HCT116 (cell line): Measurements from ENCODE around the gene MMEL1. TPM values are rescaled to one million over a fixed set of nuclear protein-coding genes. Genes with fewer than 3 reads are reported as not detected.

Source experiments
- ATAC-seq: fragments of 200-7000 bp; cut with Tn5 transposase; 2 replicates; pipeline ENCODE4 v1.9.1; 2020; ENCODE audit warnings: mild to moderate bottlenecking, moderate library complexity
- BruUV-seq: library from RNA; stranded (reverse); fragments of 400-500 nt; replicated peaks from 2 replicates; lab custom pipeline; 2021; lab: Mats Ljungman, UMichigan
- CTCF ChIA-PET: fragments of 300-600 bp; sonication (Branson Sonifier 250); formaldehyde crosslinking; loops from one replicate; lab custom pipeline; 2021; ENCODE audit warnings: antibody characterized with exemption; lab: Charles Lee
- POLR2A ChIA-PET: fragments of 300-600, 350-600 bp; sonication (Branson Sonifier 250); formaldehyde crosslinking; loops from one replicate; lab custom pipeline; 2021; ENCODE audit warnings: antibody characterized with exemption; lab: Charles Lee
- RAD21 ChIA-PET, 2 experiments: fragments of 300-600 bp; sonication (Branson Sonifier 250); formaldehyde crosslinking; loops; one replicate each; lab custom pipeline; 2023; ENCODE audit warnings: low total read pairs in 2 of 2; ENCODE audit not compliant: uncharacterized antibody in 2 of 2, unreplicated experiment in 2 of 2, low non-redundant PET in 1 of 2; lab: Charles Lee
- DNase-seq: peaks from one replicate; pipeline ENCODE4 v3.0.0-alpha.2; 2010; ENCODE audit warnings: low read depth, low spot score
- H2AFZ ChIP-seq: fragments of 200-600 bp; shearing (Covaris generic), sonication (generic); 2 replicates; pipeline ENCODE4 v1.6.1; 2017; ENCODE audit warnings: low read depth, mixed run types, mixed read lengths, antibody characterized with exemption, low read length; ENCODE audit not compliant: poor library complexity, severe bottlenecking
- H3K27ac ChIP-seq: 2 replicates; pipeline ENCODE4 v1.5.1; 2012; ENCODE audit warnings: low read depth, low read length
- H3K27me3 ChIP-seq: fragments of 200-600 bp; sonication (generic); 2 replicates; pipeline ENCODE4 v1.6.1; 2016; ENCODE audit warnings: mixed run types, low read length, mixed read lengths; ENCODE audit not compliant: insufficient read depth
- H3K36me3 ChIP-seq, 2 experiments: fragments of 200-500 bp in 1 of 2; fragments of 200-600 bp in 1 of 2; sonication (Bioruptor generic) in 1 of 2; sonication (generic) in 1 of 2; 2 replicates each; pipeline versions ENCODE4 v1.5.1 to v1.6.1; 2014 to 2016; ENCODE audit warnings: low read length in 2 of 2, inconsistent platforms in 1 of 2, mixed read lengths in 1 of 2, mixed run types in 1 of 2; ENCODE audit not compliant: insufficient read depth in 2 of 2, control insufficient read depth in 1 of 2
- H3K4me1 ChIP-seq, 2 experiments: fragments of 200-600 bp in 1 of 2; sonication (generic) in 1 of 2; 2 replicates each; pipeline versions ENCODE4 v1.5.1 to v1.6.1; 2012 to 2017; ENCODE audit warnings: low read length in 2 of 2, inconsistent platforms in 1 of 2, mild to moderate bottlenecking in 1 of 2, mixed read lengths in 1 of 2, mixed run types in 1 of 2, moderate library complexity in 1 of 2; ENCODE audit not compliant: insufficient read depth in 2 of 2, control insufficient read depth in 1 of 2
- H3K4me2 ChIP-seq: fragments of 200-600 bp; sonication (generic); 2 replicates; pipeline ENCODE4 v1.6.1; 2017; ENCODE audit warnings: mixed run types, low read length, mixed read lengths
- H3K4me3 ChIP-seq, 2 experiments: fragments of 200-600 bp in 1 of 2; sonication (generic) in 1 of 2; replicated peaks in 1 of 2; 2 replicates each; pipeline ENCODE4 v1.5.1; 2011 to 2016; ENCODE audit warnings: low read length in 2 of 2, control low read depth in 1 of 2, low read depth in 1 of 2, mild to moderate bottlenecking in 1 of 2, mixed read lengths in 1 of 2, mixed run types in 1 of 2
- H3K79me2 ChIP-seq: fragments of 200-600 bp; sonication (generic); 2 replicates; pipeline ENCODE4 v1.6.1; 2017; ENCODE audit warnings: mild to moderate bottlenecking, mixed run types, low read length, moderate library complexity, mixed read lengths; ENCODE audit not compliant: insufficient read depth
- H3K9ac ChIP-seq: fragments of 200-600 bp; sonication (generic); 2 replicates; pipeline ENCODE4 v1.6.1; 2016; ENCODE audit warnings: low read length, mixed read lengths
- H3K9me2 ChIP-seq: fragments of 200-600 bp; sonication (generic), shearing (Covaris generic); 2 replicates; pipeline ENCODE4 v1.6.1; 2017; ENCODE audit warnings: mixed run types, mild to moderate bottlenecking, moderate library complexity; ENCODE audit not compliant: insufficient read depth
- H3K9me3 ChIP-seq, 2 experiments: fragments of 200-500 bp in 1 of 2; fragments of 200-600 bp in 1 of 2; sonication (Bioruptor generic) in 1 of 2; sonication (generic) in 1 of 2; 2 replicates each; pipeline ENCODE4 v1.6.1; 2014 to 2017; ENCODE audit warnings: low read length in 2 of 2, mixed read lengths in 2 of 2, inconsistent platforms in 1 of 2, low read depth in 1 of 2, mild to moderate bottlenecking in 1 of 2, mixed run types in 1 of 2, moderate library complexity in 1 of 2; ENCODE audit not compliant: control insufficient read depth in 1 of 2, insufficient read depth in 1 of 2
- H4K20me1 ChIP-seq: fragments of 200-600 bp; sonication (generic), shearing (Covaris generic); 2 replicates; pipeline ENCODE4 v1.6.1; 2017; ENCODE audit warnings: mixed run types, mild to moderate bottlenecking, moderate library complexity; ENCODE audit not compliant: insufficient read depth
- EGR1 ChIP-seq: IDR thresholded peaks from 2 replicates; pipeline ENCODE4 v1.6.1; 2012; ENCODE audit warnings: low read depth
- ELF1 ChIP-seq: IDR thresholded peaks from 2 replicates; pipeline ENCODE4 v1.6.1; 2012; ENCODE audit warnings: low read depth, borderline replicate concordance
- EZH2 ChIP-seq: fragments of 200-600 bp; sonication (generic); IDR thresholded peaks from 2 replicates; pipeline ENCODE4 v1.6.1; 2017; ENCODE audit warnings: antibody characterized with exemption, mixed run types
- EZH2phosphoT487 ChIP-seq: fragments of 200-600 bp; IDR thresholded peaks from 2 replicates; pipeline ENCODE4 v1.6.1; 2018; ENCODE audit warnings: antibody characterized with exemption, borderline replicate concordance
- POLR2A ChIP-seq: IDR thresholded peaks from 2 replicates; pipeline ENCODE4 v1.7.0; 2011; ENCODE audit warnings: borderline replicate concordance; ENCODE audit not compliant: insufficient read depth, insufficient read length; ENCODE audit errors: extremely low read depth
- RAD21 ChIP-seq: IDR thresholded peaks from 2 replicates; pipeline ENCODE4 v1.6.1; 2012; ENCODE audit warnings: low read depth, mild to moderate bottlenecking
- SIN3A ChIP-seq: IDR thresholded peaks from 2 replicates; pipeline ENCODE4 v1.6.1; 2012; ENCODE audit warnings: low read depth
- intact Hi-C: fragments of 100-400 bp; cut with micrococcal nuclease; formaldehyde crosslinking; loops from 2 replicates; pipeline ENCODE4 v1.10.0; 2022
- total RNA-seq: library from RNA; stranded (reverse); gene quantifications from one replicate; pipeline ENCODE4 v1.2.1, GENCODE V29; 2021; ENCODE audit not compliant: unreplicated experiment
- TF ChIP-seq, protein P1 (sequence below): IDR thresholded peaks from 2 replicates; pipeline ENCODE4 v1.6.1; 2012
- TF ChIP-seq, protein P2 (sequence below): IDR thresholded peaks from 2 replicates; pipeline ENCODE4 v1.6.1; 2012
- TF ChIP-seq, protein P3 (sequence below), 3 experiments: fragments of 200-600 bp in 1 of 3; sonication (generic) in 1 of 3; IDR thresholded peaks in 2 of 3; conservative IDR thresholded peaks in 1 of 3; 2 replicates each; pipeline ENCODE4 v1.5.1; 2012 to 2017; ENCODE audit warnings: low read depth in 2 of 3, low read length in 2 of 3, antibody characterized with exemption in 1 of 3, borderline replicate concordance in 1 of 3, control low read depth in 1 of 3, mild to moderate bottlenecking in 1 of 3, mixed read lengths in 1 of 3, mixed run types in 1 of 3, moderate library complexity in 1 of 3; ENCODE audit not compliant: insufficient read depth in 1 of 3
- TF ChIP-seq, protein P4 (sequence below): IDR thresholded peaks from 2 replicates; pipeline ENCODE4 v1.6.1; 2011; ENCODE audit warnings: mild to moderate bottlenecking, low read length, moderate library complexity; ENCODE audit not compliant: insufficient replicate concordance; ENCODE audit errors: extremely low read depth

MMEL1 gene
- total RNA-seq, 1 experiment from 2014 or later, result 2.7 TPM

DNA sequence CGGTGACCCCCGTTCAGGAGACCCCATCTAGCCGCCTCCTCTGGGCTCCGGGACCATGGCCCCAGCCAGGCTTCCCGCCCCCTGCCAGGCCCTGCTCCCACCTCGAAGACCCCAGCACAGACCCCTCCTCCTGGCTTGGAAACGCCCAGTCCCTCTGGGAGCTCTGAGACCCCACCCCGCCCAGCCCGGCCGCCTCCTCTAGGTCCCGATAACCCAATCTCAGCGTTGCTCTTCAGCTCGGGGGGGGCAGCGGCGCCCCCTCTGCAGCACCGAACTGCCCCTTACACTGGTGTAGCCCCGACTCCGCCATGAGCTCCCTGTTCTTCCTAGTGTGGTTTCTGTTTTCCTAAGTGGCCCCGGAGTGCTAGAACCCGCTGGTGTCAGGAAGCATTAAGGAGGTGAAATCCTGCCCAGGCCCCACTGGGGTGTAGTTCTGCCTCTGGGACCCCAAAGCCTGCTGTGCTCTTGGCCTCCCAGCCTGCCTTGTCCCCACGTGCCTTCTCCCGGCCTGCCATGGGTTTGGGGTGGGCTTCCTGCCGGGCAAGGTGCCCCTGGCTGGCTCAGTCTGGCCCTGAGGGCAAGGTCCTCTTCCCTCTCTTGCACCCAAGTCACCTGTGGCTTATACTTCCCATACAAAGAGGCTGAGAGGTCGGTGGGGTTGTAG, 10.7 kb upstream of the MMEL1 start:
- ChIA-PET RAD21 (no interaction called here), POLR2A (no interaction called here), CTCF (no interaction called here)
- no peaks in the 10 kb centered on the region for H3K36me3 ChIP-seq
- peaks cover 6 to 28% of the 10 kb centered on the region in 2 experiments; a peak in 3 of 4 replicates for H3K4me1 ChIP-seq
- no peak overlapping the region for H3K27ac ChIP-seq
- peak overlapping the region; percentile 92; the same call in 1 of the 2 replicates for H3K9ac ChIP-seq
- peaks cover 13% of the 10 kb centered on the region; the same call in 1 of the 2 replicates for H3K79me2 ChIP-seq
- DNase-seq, result no peak
- peak overlapping the region; percentile 99 for H3K4me2 ChIP-seq
- no peak for TF ChIP-seq ELF1
- no peak for TF ChIP-seq SIN3A
- no peak for TF ChIP-seq RAD21
- TF ChIP-seq EZH2, result no peak
- TF ChIP-seq, protein P1, sequence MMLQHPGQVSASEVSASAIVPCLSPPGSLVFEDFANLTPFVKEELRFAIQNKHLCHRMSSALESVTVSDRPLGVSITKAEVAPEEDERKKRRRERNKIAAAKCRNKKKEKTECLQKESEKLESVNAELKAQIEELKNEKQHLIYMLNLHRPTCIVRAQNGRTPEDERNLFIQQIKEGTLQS, result no peak
- no peak for TF ChIP-seq EGR1
- TF ChIP-seq, protein P2, sequence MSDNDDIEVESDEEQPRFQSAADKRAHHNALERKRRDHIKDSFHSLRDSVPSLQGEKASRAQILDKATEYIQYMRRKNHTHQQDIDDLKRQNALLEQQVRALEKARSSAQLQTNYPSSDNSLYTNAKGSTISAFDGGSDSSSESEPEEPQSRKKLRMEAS, result no peak
- TF ChIP-seq, protein P3, sequence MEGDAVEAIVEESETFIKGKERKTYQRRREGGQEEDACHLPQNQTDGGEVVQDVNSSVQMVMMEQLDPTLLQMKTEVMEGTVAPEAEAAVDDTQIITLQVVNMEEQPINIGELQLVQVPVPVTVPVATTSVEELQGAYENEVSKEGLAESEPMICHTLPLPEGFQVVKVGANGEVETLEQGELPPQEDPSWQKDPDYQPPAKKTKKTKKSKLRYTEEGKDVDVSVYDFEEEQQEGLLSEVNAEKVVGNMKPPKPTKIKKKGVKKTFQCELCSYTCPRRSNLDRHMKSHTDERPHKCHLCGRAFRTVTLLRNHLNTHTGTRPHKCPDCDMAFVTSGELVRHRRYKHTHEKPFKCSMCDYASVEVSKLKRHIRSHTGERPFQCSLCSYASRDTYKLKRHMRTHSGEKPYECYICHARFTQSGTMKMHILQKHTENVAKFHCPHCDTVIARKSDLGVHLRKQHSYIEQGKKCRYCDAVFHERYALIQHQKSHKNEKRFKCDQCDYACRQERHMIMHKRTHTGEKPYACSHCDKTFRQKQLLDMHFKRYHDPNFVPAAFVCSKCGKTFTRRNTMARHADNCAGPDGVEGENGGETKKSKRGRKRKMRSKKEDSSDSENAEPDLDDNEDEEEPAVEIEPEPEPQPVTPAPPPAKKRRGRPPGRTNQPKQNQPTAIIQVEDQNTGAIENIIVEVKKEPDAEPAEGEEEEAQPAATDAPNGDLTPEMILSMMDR (IDR thresholded peaks at IDR 0.05 in 2 of 3, conservative IDR thresholded peaks at IDR 0.05 in 1 of 3; ENCODE audit: borderline replicate concordance in 1 of 3, insufficient read depth in 1 of 3, low read depth in 2 of 3, low read length in 2 of 3), result no peak
- no peak for TF ChIP-seq POLR2A
- TF ChIP-seq, protein P4, sequence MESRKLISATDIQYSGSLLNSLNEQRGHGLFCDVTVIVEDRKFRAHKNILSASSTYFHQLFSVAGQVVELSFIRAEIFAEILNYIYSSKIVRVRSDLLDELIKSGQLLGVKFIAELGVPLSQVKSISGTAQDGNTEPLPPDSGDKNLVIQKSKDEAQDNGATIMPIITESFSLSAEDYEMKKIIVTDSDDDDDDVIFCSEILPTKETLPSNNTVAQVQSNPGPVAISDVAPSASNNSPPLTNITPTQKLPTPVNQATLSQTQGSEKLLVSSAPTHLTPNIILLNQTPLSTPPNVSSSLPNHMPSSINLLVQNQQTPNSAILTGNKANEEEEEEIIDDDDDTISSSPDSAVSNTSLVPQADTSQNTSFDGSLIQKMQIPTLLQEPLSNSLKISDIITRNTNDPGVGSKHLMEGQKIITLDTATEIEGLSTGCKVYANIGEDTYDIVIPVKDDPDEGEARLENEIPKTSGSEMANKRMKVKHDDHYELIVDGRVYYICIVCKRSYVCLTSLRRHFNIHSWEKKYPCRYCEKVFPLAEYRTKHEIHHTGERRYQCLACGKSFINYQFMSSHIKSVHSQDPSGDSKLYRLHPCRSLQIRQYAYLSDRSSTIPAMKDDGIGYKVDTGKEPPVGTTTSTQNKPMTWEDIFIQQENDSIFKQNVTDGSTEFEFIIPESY, result no peak
- no peak for TF ChIP-seq EZH2phosphoT487
- H3K9me3 ChIP-seq, result peaks cover 6 to 7% of the 10 kb centered on the region in 2 experiments; a peak in 1 of 4 replicates
- intact Hi-C loops, result loop anchor here (2.0 to 5.0 kb wide), 3 partner anchors 57 to 231 kb away; partner anchors contain the start of genes PEX10 and PRXL2B
- no peaks in the 10 kb centered on the region for H4K20me1 ChIP-seq
- peak; percentile 3; the same call in 1 of the 2 replicates for ATAC-seq
- no peak overlapping the region for H2AFZ ChIP-seq
- no peaks in the 10 kb centered on the region for H3K9me2 ChIP-seq
- H3K4me3 ChIP-seq, result peak overlapping the region; percentile 82 to 92
- no TSS peak for BruUV-seq
- H3K27me3 ChIP-seq, result peaks cover 4% of the 10 kb centered on the region; the same call in 1 of the 2 replicates
